SK-N-SH (cell line): ENCODE measurements around the gene OR2S2. TPM values are rescaled to one million over a fixed set of nuclear protein-coding genes. Genes with fewer than 3 reads are reported as not detected.

ENCODE experiments used
- CTCF ChIA-PET: fragments of 300-600, 350-600 bp; formaldehyde crosslinking; extraction: SDS; loops from one replicate; lab custom pipeline; 2021; lab: Yijun Ruan, JAX
- POLR2A ChIA-PET: fragments of 350-600 bp; sonication (Branson Sonifier 250); formaldehyde crosslinking; extraction: SDS; loops from one replicate; lab custom pipeline; 2020; ENCODE audit warnings: antibody characterized with exemption, inconsistent platforms; lab: Yijun Ruan, JAX
- DNase-seq: peaks from one replicate; pipeline ENCODE4 v3.0.0; 2012
- H2AFZ ChIP-seq: fragments of 200-600 bp; sonication (generic); 2 replicates; pipeline ENCODE4 v1.8.1; 2016; ENCODE audit warnings: antibody characterized with exemption, mild to moderate bottlenecking, low read depth
- H3F3A ChIP-seq: fragments of 200-600 bp; sonication (generic); replicated peaks from 2 replicates; pipeline ENCODE3; 2016; ENCODE audit warnings: antibody characterized with exemption, mild to moderate bottlenecking; ENCODE audit not compliant: insufficient read depth
- H3K27ac ChIP-seq, 2 experiments: fragments of 200-500 bp in 1 of 2; fragments of 200-600 bp in 1 of 2; sonication (Bioruptor generic) in 1 of 2; sonication (generic), shearing (Covaris generic) in 1 of 2; 2 replicates each; pipeline versions ENCODE4 v1.5.1 to v1.6.1; 2014 to 2016; ENCODE audit warnings: low read depth in 2 of 2, inconsistent platforms in 1 of 2, low read length in 1 of 2, mild to moderate bottlenecking in 1 of 2, mixed read lengths in 1 of 2
- H3K27me3 ChIP-seq: fragments of 200-600 bp; sonication (generic), shearing (Covaris generic); 2 replicates; pipeline ENCODE4 v1.6.1; 2016; ENCODE audit warnings: mixed run types; ENCODE audit not compliant: insufficient read depth
- H3K36me3 ChIP-seq, 2 experiments: fragments of 200-500 bp in 1 of 2; fragments of 200-600 bp in 1 of 2; sonication (Bioruptor generic) in 1 of 2; sonication (generic) in 1 of 2; replicated peaks in 1 of 2; 2 replicates each; pipeline versions ENCODE3 to v1.5.1; 2014 to 2016; ENCODE audit warnings: low read length in 1 of 2, mild to moderate bottlenecking in 1 of 2; ENCODE audit not compliant: insufficient read depth in 2 of 2, control insufficient read depth in 1 of 2
- H3K4me1 ChIP-seq, 2 experiments: fragments of 200-500 bp in 1 of 2; fragments of 200-600 bp in 1 of 2; sonication (Bioruptor generic) in 1 of 2; sonication (generic), shearing (Covaris generic) in 1 of 2; 2 replicates each; pipeline versions ENCODE4 v1.5.1 to v1.6.1; 2014 to 2016; ENCODE audit warnings: low read depth in 1 of 2, low read length in 1 of 2, mixed run types in 1 of 2; ENCODE audit not compliant: insufficient read depth in 2 of 2, control insufficient read depth in 1 of 2
- H3K4me2 ChIP-seq: fragments of 200-600 bp; sonication (generic), shearing (Covaris generic); 2 replicates; pipeline ENCODE4 v1.6.1; 2017; ENCODE audit warnings: mixed run types
- H3K4me3 ChIP-seq, 2 experiments: fragments of 200-500 bp in 1 of 2; fragments of 200-600 bp in 1 of 2; sonication (Bioruptor generic) in 1 of 2; sonication (generic), shearing (Covaris generic) in 1 of 2; 2 replicates each; pipeline versions ENCODE4 v1.5.1 to v1.8.1; 2014 to 2016; ENCODE audit warnings: low read depth in 2 of 2, inconsistent platforms in 1 of 2, low read length in 1 of 2, mild to moderate bottlenecking in 1 of 2, mixed read lengths in 1 of 2, moderate library complexity in 1 of 2
- H3K79me2 ChIP-seq: fragments of 200-600 bp; sonication (generic); 2 replicates; pipeline ENCODE4 v1.8.1; 2017; ENCODE audit warnings: mild to moderate bottlenecking; ENCODE audit not compliant: insufficient read depth
- H3K9ac ChIP-seq: fragments of 200-600 bp; sonication (generic); 2 replicates; pipeline ENCODE4 v1.6.1; 2017; ENCODE audit warnings: mixed run types
- H3K9me2 ChIP-seq: fragments of 200-600 bp; sonication (generic); 2 replicates; pipeline ENCODE4 v1.6.1; 2017; ENCODE audit warnings: mixed run types
- H3K9me3 ChIP-seq: fragments of 200-600 bp; sonication (generic); 2 replicates; pipeline ENCODE4 v1.6.1; 2017; ENCODE audit warnings: mixed run types, mild to moderate bottlenecking, moderate library complexity
- H4K20me1 ChIP-seq: fragments of 200-600 bp; sonication (generic); 2 replicates; pipeline ENCODE4 v1.6.1; 2017; ENCODE audit warnings: mild to moderate bottlenecking, mixed run types; ENCODE audit not compliant: insufficient read depth
- EP300 ChIP-seq, 2 experiments: IDR thresholded peaks; 2 replicates each; pipeline versions ENCODE4 v1.4.0 to v1.6.1; 2012; ENCODE audit warnings: borderline replicate concordance in 1 of 2, low read depth in 1 of 2, low read length in 1 of 2
- EZH2phosphoT487 ChIP-seq: fragments of 200-600 bp; sonication (generic); IDR thresholded peaks from 2 replicates; pipeline ENCODE4 v1.6.1; 2017; ENCODE audit warnings: low read depth, mixed run types, mild to moderate bottlenecking, antibody characterized with exemption, moderate library complexity, borderline replicate concordance
- FOSL2 ChIP-seq: IDR thresholded peaks from 2 replicates; pipeline ENCODE4 v1.4.0; 2012; ENCODE audit warnings: low read depth, mild to moderate bottlenecking, moderate library complexity, borderline replicate concordance
- GATA2 ChIP-seq: sonication (generic); formaldehyde crosslinking; IDR thresholded peaks from 2 replicates; pipeline ENCODE4 v1.5.0; 2020; ENCODE audit warnings: mild to moderate bottlenecking, missing genetic modification reagents
- NFIC ChIP-seq: IDR thresholded peaks from 2 replicates; pipeline ENCODE4 v1.4.0; 2012; ENCODE audit warnings: borderline replicate concordance
- PBX3 ChIP-seq: IDR thresholded peaks from 2 replicates; pipeline ENCODE4; 2012
- POLR2AphosphoS5 ChIP-seq: IDR thresholded peaks from 2 replicates; pipeline ENCODE4 v1.6.1; 2012; ENCODE audit warnings: low read depth, low read length
- REST ChIP-seq: IDR thresholded peaks from 2 replicates; pipeline ENCODE4 v1.6.1; 2012; ENCODE audit warnings: mild to moderate bottlenecking, low read depth, low read length, moderate library complexity
- RFX5 ChIP-seq: IDR thresholded peaks from 2 replicates; pipeline ENCODE4 v1.6.1; 2012; ENCODE audit warnings: mild to moderate bottlenecking, improper control_type of control experiment, low read length
- RXRA ChIP-seq: IDR thresholded peaks from 2 replicates; pipeline ENCODE4 v1.4.0; 2012; ENCODE audit warnings: low read depth, mild to moderate bottlenecking, borderline replicate concordance
- SIN3A ChIP-seq: IDR thresholded peaks from 2 replicates; pipeline ENCODE4 v1.6.1; 2012; ENCODE audit warnings: low read depth, mild to moderate bottlenecking, low read length, moderate library complexity, borderline replicate concordance
- TAF1 ChIP-seq: IDR thresholded peaks from 2 replicates; pipeline ENCODE4 v1.6.1; 2012; ENCODE audit warnings: low read depth, mild to moderate bottlenecking, low read length, moderate library complexity, borderline replicate concordance
- TCF12 ChIP-seq: IDR thresholded peaks from 2 replicates; pipeline ENCODE4 v1.4.0; 2012
- TEAD4 ChIP-seq: IDR thresholded peaks from 2 replicates; pipeline ENCODE4 v1.4.0; 2012; ENCODE audit warnings: mild to moderate bottlenecking, borderline replicate concordance; ENCODE audit not compliant: insufficient read depth
- USF1 ChIP-seq: IDR thresholded peaks from 2 replicates; pipeline ENCODE4 v1.4.0; 2012; ENCODE audit warnings: low read depth, borderline replicate concordance
- ZBTB33 ChIP-seq: IDR thresholded peaks from 2 replicates; pipeline ENCODE4 v1.4.0; 2012; ENCODE audit warnings: low read depth, borderline replicate concordance
- WGBS: methylation state at CpG from one replicate; pipeline ENCODE4 v1.1.6; 2017; ENCODE audit warnings: low lambda C conversion rate; 5-methylcytosine and 5-hydroxymethylcytosine counted together
- polyA plus RNA-seq, 3 experiments: library from polyadenylated mRNA; depleted of rRNA; stranded (reverse); fragments of >200 nt; gene quantifications; 2 replicates each; pipeline ENCODE4 v1.2.3, GENCODE V29; 2012

OR2S2 gene
- polyA plus RNA-seq, 1 of the 3 experiments (the other 2 are of a cell fraction), result not detected

GRCh38 chr9:35965011-35965410 is 7.1 kb upstream of the OR2S2 start:
- ChIA-PET CTCF (interaction anchor here (1.2 to 2.1 kb wide), 4 partner anchors 9 to 63 kb away, joined by 3 to 11 read pairs (median 4); no protein-coding TSS in a partner anchor), POLR2A (no interaction called here)
- no peaks in the 10 kb centered on the region for H3K9me2 ChIP-seq

More at GRCh38 chr9:35965011-35965410, 7.1 kb upstream of the OR2S2 start:
- no peaks in the 10 kb centered on the region for H3K9me3 ChIP-seq
- H4K20me1 ChIP-seq, result no peaks in the 10 kb centered on the region
- no peaks in the 10 kb centered on the region for H3K27me3 ChIP-seq
- H3K4me3 ChIP-seq, result no peak overlapping the region
- H3F3A ChIP-seq, result peaks cover 3% of the 10 kb centered on the region
- H2AFZ ChIP-seq, result no peak overlapping the region
- H3K4me2 ChIP-seq, result no peak overlapping the region
- WGBS, result 65% methylated on average over 6 of the region's 6 CpGs
- no peak overlapping the region for H3K27ac ChIP-seq
- peaks cover 3% of the 10 kb centered on the region; the same call in 1 of the 2 replicates for H3K79me2 ChIP-seq
- DNase-seq, result no peak
- H3K4me1 ChIP-seq, result peaks cover 0 to 12% of the 10 kb centered on the region in 2 experiments; a peak in 2 of 4 replicates
- TF ChIP-seq USF1 (no peak), POLR2AphosphoS5 (no peak), RFX5 (no peak), EP300 (IDR thresholded peaks at IDR 0.05; ENCODE audit: borderline replicate concordance in 1 of 2, low read depth in 1 of 2, low read length in 1 of 2) (no peak), TCF12 (no peak), PBX3 (no peak), REST (no peak), SIN3A (no peak), EZH2phosphoT487 (no peak), ZBTB33 (no peak), GATA2 (CRISPR knock-in tag) (no peak), TAF1 (no peak), RXRA (no peak), TEAD4 (no peak), NFIC (no peak), FOSL2 (no peak)
- H3K9ac ChIP-seq, result no peak overlapping the region
- H3K36me3 ChIP-seq, result no peaks in the 10 kb centered on the region
